Panc1 (cell line): Measurements from ENCODE around the gene IL15. TPM values are rescaled to one million over a fixed set of nuclear protein-coding genes. Genes with fewer than 3 reads are reported as not detected.

Experiments used
- ATAC-seq: fragments of 200-7000 bp; cut with Tn5 transposase; 2 replicates; pipeline ENCODE4 v1.9.1; 2020; ENCODE audit warnings: mild to moderate bottlenecking, moderate library complexity
- BruUV-seq: library from RNA; stranded (reverse); fragments of 400-500 nt; replicated peaks from 2 replicates; lab custom pipeline; 2021; lab: Mats Ljungman, UMichigan
- CTCF ChIA-PET: fragments of 300-600 bp; sonication (Branson Sonifier 250); formaldehyde crosslinking; loops from one replicate; lab custom pipeline; 2022; ENCODE audit warnings: antibody characterized with exemption; lab: Charles Lee
- POLR2A ChIA-PET: fragments of 300-600 bp; sonication (Branson Sonifier 250); formaldehyde crosslinking; loops from one replicate; lab custom pipeline; 2022; ENCODE audit warnings: antibody characterized with exemption; lab: Charles Lee
- DNase-seq: peaks from one replicate; pipeline ENCODE4 v3.0.0-alpha.2; 2010; ENCODE audit warnings: low read depth, low spot score
- H3K27ac ChIP-seq: 2 replicates; pipeline ENCODE4 v1.5.1; 2011; ENCODE audit warnings: mild to moderate bottlenecking, low read length, inconsistent platforms
- H3K27me3 ChIP-seq: fragments of 200-500 bp; sonication (Bioruptor generic); 2 replicates; pipeline ENCODE4 v1.6.0; 2014; ENCODE audit warnings: low read length, inconsistent platforms; ENCODE audit not compliant: control insufficient read depth, insufficient read depth
- H3K36me3 ChIP-seq: fragments of 200-500 bp; sonication (Bioruptor generic); 2 replicates; pipeline ENCODE4 v1.5.1; 2014; ENCODE audit warnings: inconsistent platforms, mild to moderate bottlenecking, low read length, moderate library complexity; ENCODE audit not compliant: control insufficient read depth, insufficient read depth
- H3K4me1 ChIP-seq: 2 replicates; pipeline ENCODE4 v1.5.1; 2011; ENCODE audit warnings: inconsistent platforms, mild to moderate bottlenecking, low read length, moderate library complexity; ENCODE audit not compliant: control insufficient read depth, insufficient read depth
- H3K4me3 ChIP-seq, 2 experiments: 2 replicates each; pipeline ENCODE4 v1.5.1; 2011 to 2012; ENCODE audit warnings: low read depth in 2 of 2, low read length in 2 of 2, mild to moderate bottlenecking in 2 of 2, inconsistent platforms in 1 of 2, moderate library complexity in 1 of 2
- H3K9me3 ChIP-seq: fragments of 200-500 bp; sonication (Bioruptor generic); 2 replicates; pipeline ENCODE4 v1.5.1; 2014; ENCODE audit warnings: low read depth, mild to moderate bottlenecking, inconsistent platforms, low read length, moderate library complexity; ENCODE audit not compliant: control insufficient read depth, insufficient read depth
- CTCF ChIP-seq: fragments of 450-650 bp; IDR thresholded peaks from 2 replicates; pipeline ENCODE4 v1.5.1; 2017; ENCODE audit warnings: mild to moderate bottlenecking
- POLR2AphosphoS5 ChIP-seq: IDR thresholded peaks from 2 replicates; pipeline ENCODE4 v1.6.1; 2012; ENCODE audit warnings: mild to moderate bottlenecking, low read depth, low read length, moderate library complexity
- REST ChIP-seq, 2 experiments: IDR thresholded peaks; 2 replicates each; pipeline ENCODE4 v1.6.1; 2011 to 2012; ENCODE audit warnings: low read depth in 2 of 2, control low read depth in 1 of 2, low read length in 1 of 2, mild to moderate bottlenecking in 1 of 2, moderate library complexity in 1 of 2; ENCODE audit not compliant: insufficient read depth in 1 of 2
- SIN3A ChIP-seq: IDR thresholded peaks from 2 replicates; pipeline ENCODE4 v1.6.1; 2012; ENCODE audit warnings: low read depth, mild to moderate bottlenecking, low read length, moderate library complexity, borderline replicate concordance; ENCODE audit not compliant: insufficient read depth
- TCF7L2 ChIP-seq: IDR thresholded peaks from 2 replicates; pipeline ENCODE4 v1.6.1; 2011; ENCODE audit warnings: mild to moderate bottlenecking, low read depth, low read length, inconsistent platforms
- in situ Hi-C: cut with HindIII; loops from 2 replicates; pipeline ENCODE4 v1.10.0; 2016; ENCODE audit warnings: low sequenced_read_pairs, low pct_unique_long_range_greater_than_20kb
- intact Hi-C: fragments of 100-400 bp; cut with micrococcal nuclease; formaldehyde crosslinking; loops from one replicate; pipeline ENCODE4 v1.10.0; 2022; ENCODE audit not compliant: unreplicated experiment
- total RNA-seq: library from RNA; stranded (reverse); gene quantifications from one replicate; pipeline ENCODE4 v1.2.1, GENCODE V29; 2021; ENCODE audit not compliant: unreplicated experiment

The IL15 gene
- total RNA-seq, 1 experiment from 2014 or later, result 2.7 TPM

- no TSS peak for BruUV-seq
- TF ChIP-seq POLR2AphosphoS5, result no peak
- TF ChIP-seq TCF7L2, result no peak
- TF ChIP-seq SIN3A, result no peak
- no peak for TF ChIP-seq CTCF
- TF ChIP-seq REST (IDR thresholded peaks at IDR 0.05; ENCODE audit: insufficient read depth in 1 of 2, low read depth in 2 of 2, low read length in 1 of 2), result no peak
- ChIA-PET POLR2A (interaction anchor here (0.5 kb wide), 1 partner anchor 433 kb away, joined by 4 read pairs; no protein-coding TSS in a partner anchor), CTCF (no interaction called here)
- H3K9me3 ChIP-seq, result no peaks in the 10 kb centered on the region
- ATAC-seq (peak; percentile 89), DNase-seq (no peak)
- H3K36me3 ChIP-seq, result no peaks in the 10 kb centered on the region
- peaks cover 5% of the 10 kb centered on the region; the same call in 1 of the 2 replicates for H3K4me1 ChIP-seq
- intact Hi-C loops (no loop called here), in situ Hi-C loops (no loop called here)
- H3K27ac ChIP-seq, result peak overlapping the region; percentile 61
- no peaks in the 10 kb centered on the region for H3K27me3 ChIP-seq
- peak overlapping the region; percentile 71 to 74 for H3K4me3 ChIP-seq
Measured at GRCh38 chr4:141636771-141637460, 533 bp downstream of the IL15 start.

- no TSS peak for BruUV-seq
- H3K27me3 ChIP-seq, result no peaks in the 10 kb centered on the region
- TF ChIP-seq REST (IDR thresholded peaks at IDR 0.05; ENCODE audit: insufficient read depth in 1 of 2, low read depth in 2 of 2, low read length in 1 of 2) (no peak), CTCF (no peak)
- intact Hi-C loops, result no loop called here
- peaks cover 5% of the 10 kb centered on the region; the same call in 1 of the 2 replicates for H3K4me1 ChIP-seq
- H3K27ac ChIP-seq, result 0 out of 2 replicates have a peak overlapping the region, but pooled peaks have one; percentile 61
- DNase-seq, result no peak
- ATAC-seq, result no peak
- H3K9me3 ChIP-seq, result no peaks in the 10 kb centered on the region
- peak overlapping the region; percentile 71 to 74 for H3K4me3 ChIP-seq
- H3K36me3 ChIP-seq, result no peaks in the 10 kb centered on the region
- ChIA-PET CTCF (no interaction called here), POLR2A (no interaction called here)
- in situ Hi-C loops, result no loop called here
Measured at GRCh38 chr4:141637565-141637964, 1.2 kb downstream of the IL15 start.
